ENCODE data around the gene NRG2. TPM values are rescaled to one million over a fixed set of nuclear protein-coding genes. Genes with fewer than 3 reads are reported as not detected.

Gene NRG2
- total and polyA plus RNA-seq, 2 of the 4 experiments (the other 2 are of a cell fraction) = 0.18 TPM; not detected in 1

- no peak overlapping the region for H3K9ac ChIP-seq (ENCODE audit: low read depth, low read length)
- no peaks in the 10 kb centered on the region for H3K9me3 ChIP-seq (ENCODE audit: control insufficient read depth, insufficient read depth, low read length)
- H2BK120ac ChIP-seq (ENCODE audit: low read depth, low read length) = no peak overlapping the region
- in situ Hi-C loops (cut with MboI; ENCODE audit: low sequenced_read_pairs) = no loop called here
- no peak overlapping the region for H2BK20ac ChIP-seq (ENCODE audit: low read depth, low read length)
- BruUV-seq (replicated peaks) = no TSS peak
- H2BK5ac ChIP-seq (ENCODE audit: low read depth, low read length, poor library complexity, severe bottlenecking) = no peak overlapping the region
- H2AFZ ChIP-seq (replicated peaks; ENCODE audit: low read length, poor library complexity) = no peak overlapping the region
- no peaks in the 10 kb centered on the region for H3K4me1 ChIP-seq (ENCODE audit: control insufficient read depth, insufficient read depth, low read length)
- H3K56ac ChIP-seq (ENCODE audit: extremely low read depth, insufficient read depth, low read length) = no peak overlapping the region
- ATAC-seq (ENCODE audit: low read depth) = no peak
- H3K36me3 ChIP-seq (ENCODE audit: control insufficient read depth, insufficient read depth, low read length) = no peaks in the 10 kb centered on the region
- no peak overlapping the region for H3K18ac ChIP-seq (ENCODE audit: low read depth, low read length)
- intact Hi-C loops (cut with micrococcal nuclease) = no loop called here
- no peak overlapping the region for H3K14ac ChIP-seq (replicated peaks; ENCODE audit: low read depth, low read length)
- no peak overlapping the region for H3K4me3 ChIP-seq (ENCODE audit: insufficient read depth, low read depth, low read length)
- no peak overlapping the region for H3K4me2 ChIP-seq (ENCODE audit: low read depth, low read length)
- H3K27me3 ChIP-seq (ENCODE audit: control insufficient read depth, insufficient read depth, low read length) = peaks cover 69% of the 10 kb centered on the region
- no peak overlapping the region for H3K27ac ChIP-seq (ENCODE audit: insufficient read depth, low read length)
- DNase-seq = no peak
- H3K9me1 ChIP-seq (ENCODE audit: insufficient read depth, low read length) = 0 out of 2 replicates have a peak, but pooled peaks cover 3% of the 10 kb centered on the region
- 31% methylated on average over 5 of the region's 9 CpGs; no CpG with 5 or more reads in 1 of the 2 experiments for WGBS, 2 experiments (ENCODE audit: extremely low coverage in 2 of 2, insufficient read length in 1 of 2)
- TF ChIP-seq FOS (IDR thresholded peaks at IDR 0.05; ENCODE audit: low read depth, low read length) (no peak), MAFK (IDR thresholded peaks at IDR 0.05; ENCODE audit: low read depth, low read length) (no peak), CHD1 (IDR thresholded peaks at IDR 0.05; ENCODE audit: low read depth, low read length) (no peak), MXI1 (IDR thresholded peaks at IDR 0.05; ENCODE audit: borderline replicate concordance, low read depth, low read length) (no peak), RAD21 (IDR thresholded peaks at IDR 0.05; ENCODE audit: low read length) (no peak), USF2 (IDR thresholded peaks at IDR 0.05; ENCODE audit: low read depth, low read length) (no peak), SMC3 (IDR thresholded peaks at IDR 0.05; ENCODE audit: low read depth, low read length) (no peak)
- H4K5ac ChIP-seq (ENCODE audit: low read depth, low read length) = no peak overlapping the region
- H2AK5ac ChIP-seq (ENCODE audit: low read depth, low read length) = no peak overlapping the region
- no peak overlapping the region for H2AK9ac ChIP-seq (replicated peaks; ENCODE audit: low read depth, low read length, poor library complexity)
- H3K4ac ChIP-seq (ENCODE audit: low read depth, low read length) = no peak overlapping the region
- no peaks in the 10 kb centered on the region for H4K20me1 ChIP-seq (ENCODE audit: insufficient read depth, low read length)
- no peak overlapping the region for H4K91ac ChIP-seq (ENCODE audit: insufficient read depth, low read depth, low read length)
- no peak overlapping the region for H4K8ac ChIP-seq (ENCODE audit: low read depth in 2 of 2, low read length in 2 of 2)
- CTCF ChIA-PET = no interaction called here
- no peaks in the 10 kb centered on the region for H3K79me1 ChIP-seq (ENCODE audit: low read depth in 1 of 2, low read length in 2 of 2)
- dilution Hi-C loops (cut with HindIII; ENCODE audit: low sequenced_read_pairs, unreplicated experiment) = no loop called here
- H3K23ac ChIP-seq (ENCODE audit: low read depth, low read length) = no peak overlapping the region
- POLR2A ChIA-PET (ENCODE audit: unreplicated experiment) = no interaction called here
- no peak overlapping the region for H2BK15ac ChIP-seq (ENCODE audit: low read depth, low read length)
Observed at GRCh38 chr5:139893873-139894272, 149.2 kb downstream of the NRG2 start.

Measured in IMR-90 (cell line).